ENCODE results near the gene NCOA3. TPM values are rescaled to one million over a fixed set of nuclear protein-coding genes. Genes with fewer than 3 reads are reported as not detected.

Gene NCOA3
- total RNA-seq, 1 experiment from 2014 or later, result 25.9 TPM

DNA sequence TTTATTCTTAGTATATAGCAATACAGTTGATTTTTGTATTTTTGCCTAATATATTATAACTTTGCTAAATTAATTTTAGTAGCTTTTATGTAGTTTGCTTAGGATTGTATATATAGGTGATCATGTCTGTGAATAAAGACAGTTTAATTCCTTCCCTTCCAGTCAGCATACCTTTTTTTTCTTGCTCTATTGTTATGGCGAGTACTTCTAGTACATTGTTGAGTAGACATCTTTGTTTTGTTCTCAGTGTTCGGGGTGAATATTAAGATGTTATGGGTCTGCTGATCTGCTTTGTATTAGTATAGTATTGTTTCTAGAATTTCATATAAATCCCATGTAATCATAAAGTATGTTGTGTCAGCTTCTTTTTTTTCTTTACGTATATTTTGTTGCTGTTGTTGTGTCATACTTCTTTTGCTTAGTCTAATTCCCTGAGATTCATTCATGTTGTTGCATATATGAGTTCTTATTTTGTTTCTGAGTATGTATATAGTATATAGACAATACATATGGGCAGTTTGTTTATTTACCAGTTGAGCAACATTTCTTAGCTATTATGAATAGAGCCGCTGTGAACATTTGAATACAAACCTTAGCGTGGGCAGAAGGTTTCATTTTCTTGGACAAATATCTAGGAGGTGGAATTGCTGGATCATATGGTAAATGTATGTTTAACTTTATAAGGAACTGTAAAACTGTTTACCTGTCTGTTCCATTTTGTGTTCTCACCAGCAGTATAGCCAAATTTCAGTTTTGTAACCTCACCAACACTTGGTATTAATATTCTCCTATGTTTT is 25.5 kb downstream of the NCOA3 start:
- BruUV-seq (replicated peaks), result no TSS peak
- Histone ChIP-seq H3K36me3 (ENCODE audit: control insufficient read depth in 1 of 2, insufficient read depth in 2 of 2, low read length in 2 of 2) (no peaks in the 10 kb centered on the region), H3K4me3 (replicated peaks in 1 of 2; ENCODE audit: low read depth in 1 of 2, low read length in 2 of 2) (no peak overlapping the region), H3K9me2 (ENCODE audit: insufficient read depth) (no peaks in the 10 kb centered on the region), H3K4me2 (ENCODE audit: low read length) (no peak overlapping the region), H3K9ac (ENCODE audit: low read length) (no peak overlapping the region), H3K27me3 (ENCODE audit: insufficient read depth, low read length) (no peaks in the 10 kb centered on the region), H4K20me1 (ENCODE audit: insufficient read depth) (no peaks in the 10 kb centered on the region), H3K27ac (ENCODE audit: low read depth, low read length) (no peak overlapping the region), H2AFZ (ENCODE audit: low read depth, low read length, poor library complexity, severe bottlenecking) (no peak overlapping the region), H3K4me1 (ENCODE audit: control insufficient read depth in 1 of 2, insufficient read depth in 2 of 2, low read length in 2 of 2) (no peaks in the 10 kb centered on the region), H3K79me2 (ENCODE audit: insufficient read depth, low read length) (peaks cover 33% of the 10 kb centered on the region), H3K9me3 (ENCODE audit: control insufficient read depth in 1 of 2, insufficient read depth in 1 of 2, low read depth in 1 of 2, low read length in 2 of 2) (no peaks in the 10 kb centered on the region; a peak in 2 of 4 replicates)
- intact Hi-C loops (cut with micrococcal nuclease), result no loop called here
- POLR2A ChIA-PET, result no interaction called here
- ATAC-seq, result no peak
- TF ChIP-seq CBX3 (IDR thresholded peaks at IDR 0.05; ENCODE audit: low read depth), result no peak
- TF ChIP-seq, protein P1, sequence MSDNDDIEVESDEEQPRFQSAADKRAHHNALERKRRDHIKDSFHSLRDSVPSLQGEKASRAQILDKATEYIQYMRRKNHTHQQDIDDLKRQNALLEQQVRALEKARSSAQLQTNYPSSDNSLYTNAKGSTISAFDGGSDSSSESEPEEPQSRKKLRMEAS (IDR thresholded peaks at IDR 0.05), result no peak
- TF ChIP-seq, protein P2, sequence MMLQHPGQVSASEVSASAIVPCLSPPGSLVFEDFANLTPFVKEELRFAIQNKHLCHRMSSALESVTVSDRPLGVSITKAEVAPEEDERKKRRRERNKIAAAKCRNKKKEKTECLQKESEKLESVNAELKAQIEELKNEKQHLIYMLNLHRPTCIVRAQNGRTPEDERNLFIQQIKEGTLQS (IDR thresholded peaks at IDR 0.05), result no peak
- no peak for TF ChIP-seq ZFX (IDR thresholded peaks at IDR 0.05)
- no peak for TF ChIP-seq EGR1 (IDR thresholded peaks at IDR 0.05; ENCODE audit: low read depth)
- no peak for TF ChIP-seq SP1 (IDR thresholded peaks at IDR 0.05; ENCODE audit: low read depth)
- no peak for TF ChIP-seq YY1 (IDR thresholded peaks at IDR 0.05; ENCODE audit: extremely low read depth, insufficient replicate concordance, low read depth, low read length)
- no peak for TF ChIP-seq TCF7L2 (IDR thresholded peaks at IDR 0.05; ENCODE audit: borderline replicate concordance, extremely low read depth, insufficient read depth, insufficient read length)
- RAD21 ChIA-PET (ENCODE audit: low non-redundant PET in 1 of 2, low total read pairs in 2 of 2, uncharacterized antibody in 2 of 2, unreplicated experiment in 2 of 2), result interaction anchor here in 1 of 2 experiments (0.6 kb wide), 1 partner anchor 22 kb away, joined by 3 read pairs; no protein-coding TSS in a partner anchor
- CTCF ChIA-PET, result interaction anchor here (1.4 kb wide), 1 partner anchor 12 kb away, joined by 5 read pairs; no protein-coding TSS in a partner anchor
- no peak for DNase-seq (ENCODE audit: low read depth, low spot score)

DNA sequence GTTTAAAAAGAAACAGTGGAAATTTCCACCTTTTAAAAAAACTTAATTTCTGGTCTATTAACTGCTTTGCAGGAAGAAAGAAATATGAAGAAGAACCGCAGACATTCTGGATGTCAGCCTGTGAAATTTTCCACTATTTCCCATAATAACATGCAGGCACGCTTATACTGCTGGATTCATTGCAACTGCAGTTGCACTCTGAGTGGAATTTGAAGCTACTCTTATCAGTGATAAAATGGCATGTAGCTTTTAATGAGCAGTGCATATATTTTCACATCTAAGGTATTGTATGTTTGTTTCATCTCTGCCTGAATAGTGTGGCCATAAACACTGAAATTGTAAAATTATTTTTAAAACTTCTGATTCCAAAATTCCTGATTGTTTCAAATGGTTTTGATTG is 28.2 kb downstream of the NCOA3 start:
- BruUV-seq (replicated peaks), result no TSS peak
- H3K79me2 ChIP-seq (ENCODE audit: insufficient read depth, low read length), result peaks cover 22% of the 10 kb centered on the region
- TF ChIP-seq, protein P3, sequence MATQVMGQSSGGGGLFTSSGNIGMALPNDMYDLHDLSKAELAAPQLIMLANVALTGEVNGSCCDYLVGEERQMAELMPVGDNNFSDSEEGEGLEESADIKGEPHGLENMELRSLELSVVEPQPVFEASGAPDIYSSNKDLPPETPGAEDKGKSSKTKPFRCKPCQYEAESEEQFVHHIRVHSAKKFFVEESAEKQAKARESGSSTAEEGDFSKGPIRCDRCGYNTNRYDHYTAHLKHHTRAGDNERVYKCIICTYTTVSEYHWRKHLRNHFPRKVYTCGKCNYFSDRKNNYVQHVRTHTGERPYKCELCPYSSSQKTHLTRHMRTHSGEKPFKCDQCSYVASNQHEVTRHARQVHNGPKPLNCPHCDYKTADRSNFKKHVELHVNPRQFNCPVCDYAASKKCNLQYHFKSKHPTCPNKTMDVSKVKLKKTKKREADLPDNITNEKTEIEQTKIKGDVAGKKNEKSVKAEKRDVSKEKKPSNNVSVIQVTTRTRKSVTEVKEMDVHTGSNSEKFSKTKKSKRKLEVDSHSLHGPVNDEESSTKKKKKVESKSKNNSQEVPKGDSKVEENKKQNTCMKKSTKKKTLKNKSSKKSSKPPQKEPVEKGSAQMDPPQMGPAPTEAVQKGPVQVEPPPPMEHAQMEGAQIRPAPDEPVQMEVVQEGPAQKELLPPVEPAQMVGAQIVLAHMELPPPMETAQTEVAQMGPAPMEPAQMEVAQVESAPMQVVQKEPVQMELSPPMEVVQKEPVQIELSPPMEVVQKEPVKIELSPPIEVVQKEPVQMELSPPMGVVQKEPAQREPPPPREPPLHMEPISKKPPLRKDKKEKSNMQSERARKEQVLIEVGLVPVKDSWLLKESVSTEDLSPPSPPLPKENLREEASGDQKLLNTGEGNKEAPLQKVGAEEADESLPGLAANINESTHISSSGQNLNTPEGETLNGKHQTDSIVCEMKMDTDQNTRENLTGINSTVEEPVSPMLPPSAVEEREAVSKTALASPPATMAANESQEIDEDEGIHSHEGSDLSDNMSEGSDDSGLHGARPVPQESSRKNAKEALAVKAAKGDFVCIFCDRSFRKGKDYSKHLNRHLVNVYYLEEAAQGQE (IDR thresholded peaks at IDR 0.05; ENCODE audit: low read depth), result no peak
- no peak for TF ChIP-seq POLR2AphosphoS5 (IDR thresholded peaks at IDR 0.05; ENCODE audit: low read depth, low read length)
- TF ChIP-seq, protein P1 (IDR thresholded peaks at IDR 0.05), result no peak
- no peak for TF ChIP-seq FOSL1 (IDR thresholded peaks at IDR 0.05; ENCODE audit: low read depth)
- TF ChIP-seq ELF1 (IDR thresholded peaks at IDR 0.05; ENCODE audit: borderline replicate concordance, low read depth), result no peak

More for the DNA sequence above, 28.2 kb downstream of the NCOA3 start:
- H3K36me3 ChIP-seq (ENCODE audit: control insufficient read depth in 1 of 2, insufficient read depth in 2 of 2, low read length in 2 of 2), result no peaks in the 10 kb centered on the region
- DNase-seq (ENCODE audit: low read depth, low spot score) (no peak), ATAC-seq (no peak)
- H3K27ac ChIP-seq (ENCODE audit: low read depth, low read length), result no peak overlapping the region
- POLR2A ChIA-PET, result no interaction called here
- peaks cover 0 to under 1% of the 10 kb centered on the region in 2 experiments; a peak in 1 of 4 replicates for H3K4me1 ChIP-seq (ENCODE audit: control insufficient read depth in 1 of 2, insufficient read depth in 2 of 2, low read length in 2 of 2)
- intact Hi-C loops (cut with micrococcal nuclease), result no loop called here
- RAD21 ChIA-PET (ENCODE audit: low non-redundant PET in 1 of 2, low total read pairs in 2 of 2, uncharacterized antibody in 2 of 2, unreplicated experiment in 2 of 2), result interaction anchor here in 1 of 2 experiments (0.7 kb wide), 1 partner anchor 15 kb away, joined by 4 read pairs; no protein-coding TSS in a partner anchor
- H3K4me2 ChIP-seq (ENCODE audit: low read length), result no peak overlapping the region
- H3K9ac ChIP-seq (ENCODE audit: low read length), result no peak overlapping the region
- H3K27me3 ChIP-seq (ENCODE audit: insufficient read depth, low read length), result no peaks in the 10 kb centered on the region
- no peak overlapping the region for H3K4me3 ChIP-seq (replicated peaks in 1 of 2; ENCODE audit: low read depth in 1 of 2, low read length in 2 of 2)
- H3K9me2 ChIP-seq (ENCODE audit: insufficient read depth), result no peaks in the 10 kb centered on the region
- CTCF ChIA-PET, result no interaction called here
- no peaks in the 10 kb centered on the region; the same call in 1 of the 2 replicates for H4K20me1 ChIP-seq (ENCODE audit: insufficient read depth)
- H2AFZ ChIP-seq (ENCODE audit: low read depth, low read length, poor library complexity, severe bottlenecking), result no peak overlapping the region
- H3K9me3 ChIP-seq (ENCODE audit: control insufficient read depth in 1 of 2, insufficient read depth in 1 of 2, low read depth in 1 of 2, low read length in 2 of 2), result no peaks in the 10 kb centered on the region

Data from HCT116 (cell line).